Measurements from ENCODE around the gene CRIM1. TPM values are rescaled to one million over a fixed set of nuclear protein-coding genes. Genes with fewer than 3 reads are reported as not detected.
"Not testable (repeated sequence)": the region's sequence is repeated elsewhere in the genome, so short reads cannot be mapped to it uniquely, and the experiment has no call there.

The CRIM1 gene
- total RNA-seq, 1 donor from 2014 or later, result 21.7 TPM

- DNase-seq (ENCODE audit: missing footprints) (no peak), ATAC-seq (no peak)
- intact Hi-C loops (cut with DNase I), result loop anchor here (1.0 to 5.0 kb wide), 2 partner anchors 317 to 436 kb away; no protein-coding TSS in a partner anchor
These were observed 4.3 kb upstream of the CRIM1 start for GRCh38 chr2:36351291-36351690.

GRCh38 chr2:36351736-36352349, 3.7 kb upstream of the CRIM1 start:
- intact Hi-C loops (cut with DNase I), result loop anchor here (1.0 to 5.0 kb wide), 3 partner anchors 312 to 435 kb away; no protein-coding TSS in a partner anchor

GRCh38 chr2:36352701-36353100, 2.9 kb upstream of the CRIM1 start:
- no peak for ATAC-seq
- intact Hi-C loops (cut with DNase I), result loop anchor here (1.0 to 5.0 kb wide), 2 partner anchors 312 to 435 kb away; no protein-coding TSS in a partner anchor

More at GRCh38 chr2:36351736-36352349, 3.7 kb upstream of the CRIM1 start:
- DNase-seq (ENCODE audit: missing footprints) (no peak), ATAC-seq (no peak)

GRCh38 chr2:36354811-36355150, 797 bp upstream of the CRIM1 start:
- no peak for DNase-seq (ENCODE audit: missing footprints)
- intact Hi-C loops (cut with DNase I), result loop anchor here (1.0 to 5.0 kb wide), 4 partner anchors 103 to 433 kb away; no protein-coding TSS in a partner anchor
- ATAC-seq, result no peak

More at GRCh38 chr2:36352701-36353100, 2.9 kb upstream of the CRIM1 start:
- no peak for DNase-seq (ENCODE audit: missing footprints)

GRCh38 chr2:36355890-36356297, 316 bp downstream of the CRIM1 start:
- intact Hi-C loops (cut with DNase I), result loop anchor here (1.0 to 5.0 kb wide), 2 partner anchors 101 to 151 kb away; no protein-coding TSS in a partner anchor

GRCh38 chr2:36356298-36356989, 866 bp downstream of the CRIM1 start:
- ATAC-seq (peak; percentile 15), DNase-seq (ENCODE audit: missing footprints) (peak; percentile 78)
- intact Hi-C loops (cut with DNase I), result loop anchor here (5.0 kb wide), 1 partner anchor 101 kb away; no protein-coding TSS in a partner anchor

More at GRCh38 chr2:36355890-36356297, 316 bp downstream of the CRIM1 start:
- DNase-seq (ENCODE audit: missing footprints), result no peak
- no peak for ATAC-seq

GRCh38 chr2:36356990-36357846, 1.6 kb downstream of the CRIM1 start:
- DNase-seq (ENCODE audit: missing footprints) (no peak), ATAC-seq (no peak)
- intact Hi-C loops (cut with DNase I), result loop anchor here (5.0 kb wide), 1 partner anchor 100 kb away; no protein-coding TSS in a partner anchor

GRCh38 chr2:36357847-36358659, 2.5 kb downstream of the CRIM1 start:
- no peak for ATAC-seq
- no peak for DNase-seq (ENCODE audit: missing footprints)
- intact Hi-C loops (cut with DNase I), result loop anchor here (2.0 to 5.0 kb wide), 2 partner anchors 59 to 99 kb away; no protein-coding TSS in a partner anchor

- ATAC-seq (no peak), DNase-seq (ENCODE audit: missing footprints) (no peak)
- intact Hi-C loops (cut with DNase I), result loop anchor here (2.0 to 5.0 kb wide), 2 partner anchors 58 to 98 kb away; no protein-coding TSS in a partner anchor
These were observed 3.5 kb downstream of the CRIM1 start for GRCh38 chr2:36359067-36359466.

- intact Hi-C loops (cut with DNase I), result no loop called here
- DNase-seq (ENCODE audit: missing footprints) (no peak), ATAC-seq (no peak)
These were observed 4.5 kb downstream of the CRIM1 start for GRCh38 chr2:36360063-36360462.

GRCh38 chr2:36360834-36361233, 5.3 kb downstream of the CRIM1 start:
- no peak for ATAC-seq
- DNase-seq (ENCODE audit: missing footprints), result no peak
- intact Hi-C loops (cut with DNase I), result no loop called here

- intact Hi-C loops (cut with DNase I), result no loop called here
- ATAC-seq (no peak), DNase-seq (ENCODE audit: missing footprints) (no peak)
These were observed 5.8 kb downstream of the CRIM1 start for GRCh38 chr2:36361396-36361795.

GRCh38 chr2:36362291-36362690, 6.7 kb downstream of the CRIM1 start:
- DNase-seq (ENCODE audit: missing footprints) (no peak), ATAC-seq (no peak)
- intact Hi-C loops (cut with DNase I), result no loop called here

GRCh38 chr2:36363085-36363484, 7.5 kb downstream of the CRIM1 start:
- ATAC-seq; DNase-seq (ENCODE audit: missing footprints); intact Hi-C loops (cut with DNase I): not testable (repeated sequence)

GRCh38 chr2:36366491-36367120, 11.0 kb downstream of the CRIM1 start:
- DNase-seq (ENCODE audit: missing footprints) (no peak), ATAC-seq (no peak)
- intact Hi-C loops (cut with DNase I), result no loop called here

- ATAC-seq (no peak), DNase-seq (ENCODE audit: missing footprints) (no peak)
- intact Hi-C loops (cut with DNase I), result no loop called here
These were observed 11.9 kb downstream of the CRIM1 start for GRCh38 chr2:36367486-36367885.

- no peak for DNase-seq (ENCODE audit: missing footprints)
- intact Hi-C loops (cut with DNase I), result no loop called here
- no peak for ATAC-seq
These were observed 12.3 kb downstream of the CRIM1 start for GRCh38 chr2:36367895-36368353.

- intact Hi-C loops (cut with DNase I), result no loop called here
- ATAC-seq (no peak), DNase-seq (ENCODE audit: missing footprints) (no peak)
These were observed 12.9 kb downstream of the CRIM1 start for GRCh38 chr2:36368438-36368837.

Measured in Right ventricle myocardium inferior (tissue), 1 donor.